HG02763 (cell line): ENCODE results near the gene HSDL2.

Experiments
- ATAC-seq: cut with Tn5 transposase; IDR thresholded peaks from one replicate; pipeline ENCODE4 v1.9.1; 2021; ENCODE audit warnings: mild to moderate bottlenecking, moderate library complexity; ENCODE audit not compliant: unreplicated experiment

Gene HSDL2

DNA sequence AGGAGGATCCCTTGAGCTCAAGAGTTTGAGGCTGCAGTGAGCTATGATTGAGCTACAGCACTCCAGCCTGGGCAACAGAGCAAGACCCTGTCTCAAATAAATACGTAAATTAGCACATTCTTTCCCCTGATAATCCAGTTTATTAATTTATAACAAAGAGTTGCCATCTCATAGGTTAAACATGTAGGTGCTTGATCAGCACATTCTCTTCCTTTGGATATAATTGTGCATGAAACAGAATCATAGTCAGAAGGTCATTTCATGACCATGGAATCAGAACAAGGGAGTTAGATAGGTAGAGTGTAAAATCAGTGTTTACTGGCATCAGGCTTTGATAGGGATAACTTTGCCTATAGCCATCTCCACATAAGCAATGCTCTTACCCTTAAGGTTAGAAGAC lies 63.7 kb downstream of the HSDL2 start:
- ATAC-seq, result no peak

DNA sequence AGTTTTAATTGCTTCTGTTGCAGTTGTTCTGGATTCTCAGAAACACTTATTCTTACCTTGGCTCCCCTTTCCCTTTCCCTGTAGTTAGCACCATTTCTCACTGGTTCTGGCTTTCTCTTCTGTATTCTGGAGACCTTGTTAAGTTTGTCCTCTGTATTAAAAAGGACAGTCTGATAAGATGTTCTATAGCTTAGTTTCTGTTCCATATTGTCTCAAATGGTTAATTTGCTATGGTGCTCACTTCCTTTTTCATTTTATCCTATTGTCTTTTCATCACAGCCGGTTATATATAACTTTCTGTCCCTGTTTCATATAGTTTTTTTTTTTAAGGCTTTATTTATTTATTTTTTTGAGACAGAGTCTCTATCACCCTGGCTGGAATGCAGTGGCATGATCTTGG lies 65.3 kb downstream of the HSDL2 start:
- no peak for ATAC-seq

GRCh38 chr9:112446080-112446479 lies 66.2 kb downstream of the HSDL2 start:
- no peak for ATAC-seq

DNA sequence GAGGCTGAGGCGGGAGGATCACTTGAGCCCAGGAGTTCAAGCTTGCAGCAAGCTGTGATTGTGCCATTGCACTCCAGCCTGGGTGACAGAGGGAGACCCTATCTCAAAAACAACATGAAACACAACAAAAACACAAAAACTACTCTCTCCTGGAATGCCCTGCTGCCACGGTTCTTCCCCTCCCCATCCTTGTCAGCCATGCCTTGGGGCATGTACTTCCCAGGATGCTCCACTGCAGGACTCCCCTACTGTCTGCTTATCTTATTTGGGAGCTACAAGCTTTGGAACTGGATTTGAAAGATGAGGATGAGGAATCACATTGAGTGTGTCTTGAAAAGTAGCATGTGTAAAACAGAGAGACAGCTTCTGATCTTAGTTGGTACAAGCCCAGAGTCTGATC lies 66.6 kb downstream of the HSDL2 start:
- no peak for ATAC-seq

GRCh38 chr9:112447283-112447761 lies 67.4 kb downstream of the HSDL2 start:
- no peak for ATAC-seq

- no peak for ATAC-seq
These were observed 82.9 kb downstream of the HSDL2 start for GRCh38 chr9:112462855-112463254.

DNA sequence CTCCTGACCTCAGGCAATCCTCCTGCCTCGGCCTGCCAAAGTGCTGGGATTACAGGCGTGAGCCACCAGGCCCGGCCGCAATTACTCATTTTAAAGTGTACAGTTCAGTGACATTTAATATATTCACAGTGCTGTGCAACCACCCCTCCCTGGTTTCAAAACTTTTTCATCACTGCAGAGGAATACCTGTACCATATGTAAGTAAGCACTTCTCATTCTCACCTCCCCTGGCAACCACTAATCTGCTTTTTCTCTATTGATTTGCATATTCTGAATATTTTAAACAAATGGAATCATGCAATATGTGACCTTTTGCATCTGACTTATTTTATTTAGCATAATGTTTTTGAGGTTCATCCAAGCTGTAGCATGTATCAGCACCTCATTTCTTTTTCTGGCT lies 85.4 kb downstream of the HSDL2 start:
- ATAC-seq, result no peak

GRCh38 chr9:112472996-112473395 lies 93.1 kb downstream of the HSDL2 start:
- no peak for ATAC-seq

DNA sequence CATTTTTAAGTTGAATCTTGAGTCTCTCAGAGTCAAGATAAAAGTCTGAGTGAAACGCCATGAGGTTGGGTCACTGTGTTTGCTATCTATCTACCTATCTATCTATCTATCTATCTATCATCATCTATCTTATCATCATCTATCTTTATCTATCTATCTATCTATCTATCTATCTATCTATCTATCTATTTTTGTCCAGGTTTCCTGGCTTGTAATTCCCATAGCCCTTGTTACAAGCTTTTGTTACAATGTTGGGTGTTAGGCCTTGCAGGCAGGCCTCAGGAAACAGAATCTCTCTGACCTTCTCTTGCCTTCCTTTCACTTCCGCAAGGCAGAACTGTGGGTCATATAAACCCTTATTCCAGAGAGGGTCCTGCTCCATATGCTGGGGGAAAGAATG lies 94.1 kb downstream of the HSDL2 start:
- no peak for ATAC-seq

DNA sequence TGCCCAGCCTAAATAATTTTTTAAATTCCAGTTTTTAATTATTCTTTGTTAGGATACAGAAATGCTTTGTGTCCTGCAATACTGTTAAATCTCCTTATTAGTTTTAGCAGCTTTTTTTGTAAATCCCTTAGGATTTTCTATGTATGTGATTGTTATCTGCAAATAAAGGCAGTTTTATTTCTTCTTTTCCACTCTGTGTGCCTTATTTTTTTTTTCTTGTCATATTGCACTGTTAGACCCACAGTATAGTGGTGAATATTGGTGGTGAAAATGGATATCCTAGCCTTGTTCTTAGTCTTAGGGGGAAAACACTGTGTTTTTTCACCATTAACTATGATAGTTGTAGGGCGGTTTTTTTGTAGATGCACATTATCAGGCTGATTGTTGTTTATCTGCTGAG lies 95.4 kb downstream of the HSDL2 start:
- no peak for ATAC-seq

DNA sequence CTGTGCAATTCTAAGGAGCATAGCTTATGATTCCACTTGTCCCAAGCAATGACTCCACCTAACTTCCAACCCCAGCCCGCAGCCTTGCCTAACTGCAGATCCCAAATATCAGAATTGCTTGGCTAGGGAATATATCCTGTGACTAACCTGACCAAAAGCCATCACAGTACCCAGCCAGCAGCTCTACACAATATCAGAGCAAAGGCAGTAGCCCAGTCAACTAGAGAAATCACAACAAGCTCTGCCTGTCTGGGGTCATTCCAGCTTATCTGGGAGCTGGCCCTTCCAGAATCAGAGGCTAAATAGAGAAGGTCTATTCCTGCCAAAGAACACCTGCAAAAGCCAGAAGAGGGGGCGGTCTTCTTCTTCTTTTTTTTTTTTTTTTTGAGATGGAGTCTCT lies 97.4 kb downstream of the HSDL2 start:
- no peak for ATAC-seq

DNA sequence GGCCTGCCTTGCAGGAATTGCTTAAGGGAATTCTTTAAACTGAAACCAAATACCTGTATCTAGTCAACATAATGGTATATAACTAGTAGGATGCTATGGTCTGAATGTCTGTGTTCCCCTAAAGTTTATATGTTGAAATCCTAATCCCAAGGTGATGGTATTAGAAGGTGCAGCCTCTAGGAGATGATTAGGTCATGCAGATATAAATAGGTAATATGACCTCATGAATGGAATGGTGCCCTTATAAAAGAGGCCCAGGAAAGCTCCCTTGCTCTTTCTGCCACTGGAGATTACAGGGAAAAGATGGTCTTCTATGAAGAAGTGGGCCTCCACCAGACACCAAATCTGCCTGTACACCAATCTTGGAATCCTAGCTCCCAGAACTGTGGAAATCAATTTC lies 99.3 kb downstream of the HSDL2 start:
- ATAC-seq, result no peak

DNA sequence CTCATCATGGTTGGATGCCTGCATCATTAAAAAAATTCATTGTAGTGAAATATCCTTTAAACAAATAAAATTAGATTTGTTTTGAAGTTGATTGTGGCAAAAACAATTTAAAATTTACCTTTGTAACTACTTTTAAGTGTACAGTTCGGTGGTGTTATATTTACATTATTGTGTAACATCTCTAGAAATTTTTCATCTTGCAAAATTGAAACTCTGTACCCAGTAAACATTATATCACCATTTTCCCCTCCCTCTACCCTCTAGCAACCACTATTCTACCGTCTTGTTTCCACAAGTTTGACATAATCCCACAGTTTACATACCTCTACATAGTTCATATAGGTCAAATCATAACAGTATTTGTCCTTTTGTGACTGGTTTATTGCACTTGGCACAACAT lies 104.7 kb downstream of the HSDL2 start:
- no peak for ATAC-seq

DNA sequence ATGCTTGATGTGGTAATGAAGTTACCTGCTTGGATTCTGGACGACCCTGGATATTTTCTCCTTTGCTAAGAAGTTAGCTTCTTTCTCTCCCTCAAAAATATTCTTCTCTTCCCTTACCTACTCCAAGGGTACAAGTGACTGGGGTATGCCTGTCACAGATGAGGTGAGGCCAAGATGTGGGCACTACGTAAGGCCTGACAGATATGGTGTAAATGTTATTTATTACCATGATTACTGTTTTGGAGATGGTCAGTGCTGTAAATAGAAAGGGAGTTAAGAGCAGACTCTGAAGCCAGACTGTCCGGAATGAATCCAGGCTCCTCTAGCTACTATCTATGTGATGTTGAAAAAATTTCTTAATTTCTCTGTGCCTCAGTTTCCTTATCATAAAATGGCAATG lies 105.7 kb downstream of the HSDL2 start:
- no peak for ATAC-seq

DNA sequence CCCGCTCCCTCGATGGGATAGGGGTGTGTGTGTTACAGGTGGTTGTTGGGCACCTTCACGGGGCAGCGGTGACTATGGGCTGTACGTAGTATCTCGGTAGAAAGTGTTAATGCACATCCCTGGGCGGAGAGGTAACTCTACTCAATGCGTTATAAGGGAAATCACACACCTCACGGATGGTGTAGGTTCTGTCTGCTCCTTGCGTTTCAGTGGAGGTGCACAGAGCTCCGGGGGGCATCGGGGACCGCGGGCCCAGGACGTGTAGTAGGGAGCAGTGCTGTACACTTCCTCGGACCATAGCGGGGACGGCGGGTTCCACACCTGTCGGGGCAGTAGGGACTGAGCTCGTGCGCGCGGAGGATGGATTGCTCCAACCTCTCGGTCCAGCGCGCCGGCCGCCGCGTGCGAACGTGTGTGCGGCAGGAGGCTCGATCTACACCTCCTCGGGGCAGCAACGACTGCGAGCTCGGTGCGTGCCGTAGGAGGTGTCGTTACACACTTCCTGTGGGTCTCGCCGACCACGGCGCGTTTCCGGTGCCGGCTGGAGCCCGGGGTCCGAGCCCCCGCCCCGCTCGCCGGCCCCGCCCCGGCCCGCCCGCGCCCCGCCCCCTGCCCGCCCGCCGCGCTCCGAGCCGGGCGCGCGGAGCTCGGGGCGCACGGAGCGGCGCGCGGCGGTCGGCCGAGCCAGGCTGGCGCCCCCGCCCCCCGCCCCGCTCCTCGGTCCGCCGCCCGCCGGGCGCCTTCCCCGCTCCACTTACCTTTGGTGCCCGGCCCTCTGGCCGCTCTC lies 106.5 kb downstream of the HSDL2 start, which contains the start of gene KIAA1958:
Gene KIAA1958, plus strand, starts transcription at position 607 of the 787 bp plus-strand sequence. CDS start 87,254 bp downstream, outside the sequence.
- peak; percentile 92 for ATAC-seq

DNA sequence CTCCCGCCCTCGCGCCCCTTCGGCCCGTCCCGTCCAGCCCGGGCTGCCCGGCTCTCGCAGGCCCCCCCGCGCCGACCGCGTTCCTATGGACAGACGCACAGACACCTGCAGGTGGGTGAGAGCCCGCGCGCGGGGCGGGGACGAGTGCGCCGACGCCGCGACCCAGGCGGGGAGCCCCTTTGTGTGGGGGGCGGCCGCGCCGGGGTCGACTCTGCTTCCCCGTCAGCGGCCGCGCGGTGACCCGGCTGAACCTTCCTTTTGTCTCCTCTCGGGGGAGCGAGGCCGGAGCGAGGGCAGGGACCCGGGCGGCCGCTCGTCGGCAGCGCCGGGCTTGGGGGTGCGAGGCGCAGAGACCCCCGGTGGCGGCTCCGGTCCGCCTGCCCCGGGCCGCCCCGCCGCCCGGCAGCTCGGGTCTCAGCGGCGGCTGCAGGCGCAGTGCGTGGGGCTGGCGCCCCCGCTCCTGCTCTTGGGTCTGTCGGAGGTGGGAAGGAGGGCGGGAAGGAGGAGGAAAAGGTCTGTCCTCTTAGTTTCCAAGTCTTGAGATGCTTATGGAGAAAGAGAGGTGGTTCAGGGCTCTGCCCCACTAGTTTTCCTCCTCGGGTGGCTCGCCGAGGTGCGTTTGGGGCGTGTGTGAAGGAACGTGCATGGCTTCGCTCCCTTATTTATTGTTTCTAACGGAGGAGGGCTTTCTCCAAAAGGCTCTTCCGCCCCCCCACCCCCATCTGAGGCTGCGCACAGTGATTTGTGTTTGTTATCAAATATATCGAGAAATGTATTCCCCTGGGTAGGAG lies 107.3 kb downstream of the HSDL2 start:
- peak; percentile 39 for ATAC-seq

DNA sequence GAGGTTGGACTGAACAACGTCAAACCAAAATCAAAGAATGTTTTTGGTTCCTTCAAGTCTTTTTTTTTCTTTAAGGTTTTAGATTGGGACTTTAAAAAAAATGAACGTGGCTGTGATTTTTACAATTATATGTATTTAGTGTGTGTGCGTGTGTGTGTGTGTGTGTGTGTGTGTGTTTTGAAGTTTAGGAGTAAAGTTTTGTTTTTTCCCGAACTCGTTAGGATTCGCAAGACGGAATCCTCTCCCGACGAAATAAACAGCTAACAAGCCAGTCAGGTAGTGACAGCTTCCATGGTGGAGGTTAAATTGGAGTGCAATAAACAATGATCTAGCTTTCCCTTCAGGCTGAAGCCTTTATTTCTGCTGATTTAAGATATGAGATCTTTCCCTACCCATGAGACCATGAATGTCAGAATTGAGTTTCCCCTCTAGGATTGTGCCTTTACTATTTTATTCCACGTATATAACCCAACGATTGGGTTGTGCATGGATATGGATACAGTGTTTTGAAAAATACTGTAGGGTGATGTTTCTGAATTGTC lies 108.0 kb downstream of the HSDL2 start:
- no peak for ATAC-seq

GRCh38 chr9:112489039-112489546 lies 109.2 kb downstream of the HSDL2 start:
- no peak for ATAC-seq

GRCh38 chr9:112489876-112490666 lies 110.2 kb downstream of the HSDL2 start:
- no peak for ATAC-seq

- no peak for ATAC-seq
These were observed 113.7 kb downstream of the HSDL2 start for GRCh38 chr9:112493393-112494137.
